Ishikawa (cell line): ENCODE measurements around the gene ZNF879.

Experiments
- CEBPB ChIP-seq: IDR thresholded peaks from 2 replicates; pipeline ENCODE4 v1.6.1; 2012
- CREB1 ChIP-seq: IDR thresholded peaks from 2 replicates; pipeline ENCODE4 v1.6.1; 2012; ENCODE audit warnings: low read depth
- EGR1 ChIP-seq: IDR thresholded peaks from 2 replicates; pipeline ENCODE4 v1.6.1; 2012
- EP300 ChIP-seq: IDR thresholded peaks from 2 replicates; pipeline ENCODE4 v1.6.1; 2012; ENCODE audit warnings: borderline replicate concordance
- FOXM1 ChIP-seq: IDR thresholded peaks from 2 replicates; pipeline ENCODE4 v1.6.1; 2012; ENCODE audit warnings: low read depth, borderline replicate concordance
- MAX ChIP-seq: IDR thresholded peaks from 2 replicates; pipeline ENCODE4 v1.6.1; 2012
- NFIC ChIP-seq: IDR thresholded peaks from 2 replicates; pipeline ENCODE4 v1.6.1; 2012
- RAD21 ChIP-seq: IDR thresholded peaks from 2 replicates; pipeline ENCODE4 v1.6.1; 2012; ENCODE audit warnings: low read depth
- TAF1 ChIP-seq: IDR thresholded peaks from 2 replicates; pipeline ENCODE4 v1.6.1; 2012; ENCODE audit warnings: low read depth, mild to moderate bottlenecking
- TCF12 ChIP-seq: IDR thresholded peaks from 2 replicates; pipeline ENCODE4 v1.6.1; 2012; ENCODE audit warnings: low read depth
- TEAD4 ChIP-seq: IDR thresholded peaks from 2 replicates; pipeline ENCODE4 v1.6.1; 2012
- USF1 ChIP-seq: IDR thresholded peaks from 2 replicates; pipeline ENCODE4 v1.6.1; 2012
- YY1 ChIP-seq: IDR thresholded peaks from 2 replicates; pipeline ENCODE4 v1.6.1; 2012; ENCODE audit warnings: low read depth
- ZBTB7A ChIP-seq: IDR thresholded peaks from 2 replicates; pipeline ENCODE4 v1.6.1; 2012; ENCODE audit warnings: low read depth
- TF ChIP-seq, protein P1 (sequence below): IDR thresholded peaks from 2 replicates; pipeline ENCODE4 v1.6.1; 2012; ENCODE audit warnings: low read depth, mild to moderate bottlenecking

ZNF879 gene

GRCh38 chr5:179044765-179045164, 21.2 kb downstream of the ZNF879 start:
- TF ChIP-seq TAF1 (no peak), CREB1 (no peak)

DNA sequence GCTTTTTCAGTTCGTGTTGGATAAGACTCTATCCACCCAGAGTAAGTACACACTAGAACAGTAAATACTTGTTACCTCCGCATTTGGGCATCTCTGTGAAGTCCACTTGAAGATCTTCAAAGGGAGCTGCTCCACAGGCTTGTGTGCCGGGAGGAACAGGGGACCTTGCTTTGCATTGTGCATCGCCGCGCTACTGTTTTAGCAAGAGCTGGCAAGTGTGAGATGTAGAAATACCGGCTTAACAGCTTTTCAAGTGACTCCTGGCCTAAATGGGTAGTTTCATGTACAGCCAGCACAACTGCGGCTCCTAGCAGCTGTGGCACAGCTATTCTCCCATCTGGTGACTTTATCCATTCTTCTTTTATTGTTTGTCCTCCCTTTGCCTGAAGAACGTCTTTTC, 28.2 kb downstream of the ZNF879 start:
- TF ChIP-seq TEAD4 (no peak), RAD21 (no peak), CREB1 (no peak), ZBTB7A (no peak), EP300 (no peak), YY1 (no peak), TAF1 (no peak), EGR1 (no peak), FOXM1 (no peak), NFIC (no peak)
- TF ChIP-seq, protein P1, sequence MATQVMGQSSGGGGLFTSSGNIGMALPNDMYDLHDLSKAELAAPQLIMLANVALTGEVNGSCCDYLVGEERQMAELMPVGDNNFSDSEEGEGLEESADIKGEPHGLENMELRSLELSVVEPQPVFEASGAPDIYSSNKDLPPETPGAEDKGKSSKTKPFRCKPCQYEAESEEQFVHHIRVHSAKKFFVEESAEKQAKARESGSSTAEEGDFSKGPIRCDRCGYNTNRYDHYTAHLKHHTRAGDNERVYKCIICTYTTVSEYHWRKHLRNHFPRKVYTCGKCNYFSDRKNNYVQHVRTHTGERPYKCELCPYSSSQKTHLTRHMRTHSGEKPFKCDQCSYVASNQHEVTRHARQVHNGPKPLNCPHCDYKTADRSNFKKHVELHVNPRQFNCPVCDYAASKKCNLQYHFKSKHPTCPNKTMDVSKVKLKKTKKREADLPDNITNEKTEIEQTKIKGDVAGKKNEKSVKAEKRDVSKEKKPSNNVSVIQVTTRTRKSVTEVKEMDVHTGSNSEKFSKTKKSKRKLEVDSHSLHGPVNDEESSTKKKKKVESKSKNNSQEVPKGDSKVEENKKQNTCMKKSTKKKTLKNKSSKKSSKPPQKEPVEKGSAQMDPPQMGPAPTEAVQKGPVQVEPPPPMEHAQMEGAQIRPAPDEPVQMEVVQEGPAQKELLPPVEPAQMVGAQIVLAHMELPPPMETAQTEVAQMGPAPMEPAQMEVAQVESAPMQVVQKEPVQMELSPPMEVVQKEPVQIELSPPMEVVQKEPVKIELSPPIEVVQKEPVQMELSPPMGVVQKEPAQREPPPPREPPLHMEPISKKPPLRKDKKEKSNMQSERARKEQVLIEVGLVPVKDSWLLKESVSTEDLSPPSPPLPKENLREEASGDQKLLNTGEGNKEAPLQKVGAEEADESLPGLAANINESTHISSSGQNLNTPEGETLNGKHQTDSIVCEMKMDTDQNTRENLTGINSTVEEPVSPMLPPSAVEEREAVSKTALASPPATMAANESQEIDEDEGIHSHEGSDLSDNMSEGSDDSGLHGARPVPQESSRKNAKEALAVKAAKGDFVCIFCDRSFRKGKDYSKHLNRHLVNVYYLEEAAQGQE = no peak

DNA sequence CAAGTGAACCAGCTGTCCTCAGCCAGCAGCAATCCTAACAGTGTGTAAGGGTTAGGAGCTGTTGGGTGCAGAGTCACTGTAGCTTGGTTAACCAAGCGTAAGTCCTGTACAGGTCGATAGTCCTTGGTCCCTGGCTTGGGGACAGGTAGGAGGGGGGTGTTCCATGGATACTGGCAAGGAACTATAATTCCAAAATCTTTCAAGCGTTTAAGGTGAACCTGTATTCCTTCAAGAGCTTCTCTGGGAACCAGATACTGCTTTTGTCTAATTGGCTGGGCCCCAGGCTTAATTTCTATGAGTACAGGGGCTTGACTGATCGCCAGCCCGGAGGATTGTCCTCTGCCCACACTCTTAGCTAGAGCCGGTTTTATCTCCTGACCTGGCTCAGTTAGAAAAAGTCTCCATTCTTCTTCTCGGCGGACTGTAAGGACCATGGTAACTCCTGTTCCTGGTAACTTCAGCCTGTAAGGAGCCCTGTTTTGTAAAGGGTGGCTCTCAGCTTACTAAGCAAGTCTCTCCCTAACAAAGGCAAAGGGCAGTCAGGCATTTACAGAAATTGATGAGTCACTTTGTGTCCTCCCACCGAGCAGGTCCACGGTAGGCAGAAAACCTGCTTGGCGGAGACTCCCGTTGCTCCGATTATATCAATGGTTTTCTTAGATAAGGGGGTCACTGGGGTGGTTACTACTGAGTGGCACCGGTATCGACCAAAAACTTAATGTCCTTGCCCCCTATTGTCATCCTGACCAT, 30.6 kb downstream of the ZNF879 start:
- no peak for TF ChIP-seq ZBTB7A
- TF ChIP-seq MAX = no peak
- TF ChIP-seq NFIC = no peak
- TF ChIP-seq USF1 = no peak
- no peak for TF ChIP-seq TCF12
- no peak for TF ChIP-seq CREB1
- TF ChIP-seq, protein P1 = no peak
- no peak for TF ChIP-seq FOXM1
- TF ChIP-seq TEAD4 = no peak
- TF ChIP-seq TAF1 = no peak
- TF ChIP-seq RAD21 = no peak
- TF ChIP-seq CEBPB = no peak
- TF ChIP-seq YY1 = no peak
- no peak for TF ChIP-seq EP300
- TF ChIP-seq EGR1 = no peak

GRCh38 chr5:179054876-179055275, 31.3 kb downstream of the ZNF879 start:
- TF ChIP-seq FOXM1 = no peak
- no peak for TF ChIP-seq EGR1
- no peak for TF ChIP-seq TEAD4
- no peak for TF ChIP-seq CREB1
- no peak for TF ChIP-seq NFIC
- TF ChIP-seq USF1 = no peak
- TF ChIP-seq YY1 = no peak
- no peak for TF ChIP-seq CEBPB
- no peak for TF ChIP-seq EP300
- TF ChIP-seq, protein P1 = no peak
- TF ChIP-seq TCF12 = no peak
- no peak for TF ChIP-seq ZBTB7A
- no peak for TF ChIP-seq RAD21
- TF ChIP-seq MAX = no peak
- no peak for TF ChIP-seq TAF1
